Tibial nerve (tissue), 4 donors: ENCODE data around the gene C11orf58. TPM values are rescaled to one million over a fixed set of nuclear protein-coding genes. Genes with fewer than 3 reads are reported as not detected.

Experiments
- DNase-seq, 2 donors: peaks; one replicate each; pipeline ENCODE4 v3.0.0-alpha.2; 2019; ENCODE audit warnings: low spot score in 2 of 2
- H3K27ac ChIP-seq, 4 donors: fragments of 200-600 bp; sonication (generic) in 3 of 4; one replicate each; pipeline ENCODE4 v1.5.1; 2017 to 2019; ENCODE audit warnings: mild to moderate bottlenecking in 1 of 4
- H3K27me3 ChIP-seq, 2 donors: fragments of 200-600 bp; sonication (generic) in 1 of 2; one replicate each; pipeline versions ENCODE4 v1.5.1 to v1.6.0; 2017 to 2019
- H3K36me3 ChIP-seq, 3 donors: fragments of 200-600 bp; sonication (generic); one replicate each; pipeline ENCODE4 v1.5.1; 2018 to 2019
- H3K4me1 ChIP-seq, 4 donors: fragments of 200-600 bp; sonication (generic) in 3 of 4; one replicate each; pipeline ENCODE4 v1.5.1; 2017 to 2019
- H3K4me3 ChIP-seq, 4 donors: fragments of 200-600 bp; sonication (generic) in 3 of 4; one replicate each; pipeline ENCODE4 v1.5.1; 2017 to 2019; ENCODE audit warnings: mild to moderate bottlenecking in 1 of 4, moderate library complexity in 1 of 4
- H3K9me3 ChIP-seq, 4 donors: fragments of 200-600 bp; sonication (generic) in 3 of 4; one replicate each; pipeline ENCODE4 v1.5.1; 2017 to 2019
- EP300 ChIP-seq, 2 donors: sonication (generic); formaldehyde crosslinking; IDR thresholded peaks; one replicate each; pipeline ENCODE4 v1.6.1; 2017; ENCODE audit warnings: antibody characterized with exemption in 2 of 2, mild to moderate bottlenecking in 1 of 2
- POLR2A ChIP-seq, 2 donors: fragments of 450-650 bp; IDR thresholded peaks; one replicate each; pipeline ENCODE4 v1.6.1; 2017; ENCODE audit warnings: antibody characterized with exemption in 2 of 2, mild to moderate bottlenecking in 2 of 2, moderate library complexity in 2 of 2
- whole genome bisulfite sequencing, 2 donors: methylation state at CpG; one replicate each; pipeline ENCODE4 v1.1.5; 2018; 5-methylcytosine and 5-hydroxymethylcytosine counted together
- total RNA-seq, 4 donors: library from RNA; depleted of rRNA; stranded (reverse); fragments of >200 nt; gene quantifications; one replicate each; pipeline ENCODE4 v1.1.0, GENCODE V29; 2016
- TF ChIP-seq, protein P1 (sequence below), 5 experiments: fragments of 200-600 bp in 3 of 5; fragments of 450-650 bp in 2 of 5; sonication (generic) in 3 of 5; IDR thresholded peaks; one replicate each; pipeline ENCODE4 v1.5.1; 2016 to 2019; ENCODE audit warnings: antibody characterized with exemption in 5 of 5, mild to moderate bottlenecking in 3 of 5, moderate library complexity in 2 of 5

C11orf58 gene
- total RNA-seq, 4 donors from 2014 or later: 136 to 170 (median 144) TPM

DNA sequence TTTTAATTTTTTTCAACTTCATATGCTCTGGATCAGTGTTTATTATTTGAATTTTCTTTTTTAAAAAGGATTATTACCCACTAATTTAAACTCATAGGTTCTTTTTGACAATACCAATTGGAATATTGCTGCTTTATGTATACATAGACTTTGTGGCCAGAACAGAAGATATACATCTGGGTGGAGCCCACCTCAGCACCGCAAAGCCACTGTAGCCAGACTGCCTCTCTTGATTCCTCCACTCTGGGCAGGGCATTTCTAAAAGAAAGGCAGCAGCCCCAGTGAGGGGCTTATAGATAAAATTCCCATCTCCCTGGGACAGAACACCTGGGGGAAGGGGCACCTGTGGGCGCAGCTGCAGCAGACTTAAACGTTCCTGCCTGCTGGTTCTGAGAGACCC, 10.6 kb upstream of the C11orf58 start:
- Histone ChIP-seq H3K9me3 (no peaks in the 10 kb centered on the region), H3K36me3 (no peaks in the 10 kb centered on the region), H3K27me3 (no peaks in the 10 kb centered on the region), H3K27ac (no peak overlapping the region), H3K4me3 (no peak overlapping the region), H3K4me1 (no peaks in the 10 kb centered on the region)
- TF ChIP-seq POLR2A (IDR thresholded peaks at IDR 0.05): no peak
- TF ChIP-seq EP300 (IDR thresholded peaks at IDR 0.05): no peak
- TF ChIP-seq, protein P1, sequence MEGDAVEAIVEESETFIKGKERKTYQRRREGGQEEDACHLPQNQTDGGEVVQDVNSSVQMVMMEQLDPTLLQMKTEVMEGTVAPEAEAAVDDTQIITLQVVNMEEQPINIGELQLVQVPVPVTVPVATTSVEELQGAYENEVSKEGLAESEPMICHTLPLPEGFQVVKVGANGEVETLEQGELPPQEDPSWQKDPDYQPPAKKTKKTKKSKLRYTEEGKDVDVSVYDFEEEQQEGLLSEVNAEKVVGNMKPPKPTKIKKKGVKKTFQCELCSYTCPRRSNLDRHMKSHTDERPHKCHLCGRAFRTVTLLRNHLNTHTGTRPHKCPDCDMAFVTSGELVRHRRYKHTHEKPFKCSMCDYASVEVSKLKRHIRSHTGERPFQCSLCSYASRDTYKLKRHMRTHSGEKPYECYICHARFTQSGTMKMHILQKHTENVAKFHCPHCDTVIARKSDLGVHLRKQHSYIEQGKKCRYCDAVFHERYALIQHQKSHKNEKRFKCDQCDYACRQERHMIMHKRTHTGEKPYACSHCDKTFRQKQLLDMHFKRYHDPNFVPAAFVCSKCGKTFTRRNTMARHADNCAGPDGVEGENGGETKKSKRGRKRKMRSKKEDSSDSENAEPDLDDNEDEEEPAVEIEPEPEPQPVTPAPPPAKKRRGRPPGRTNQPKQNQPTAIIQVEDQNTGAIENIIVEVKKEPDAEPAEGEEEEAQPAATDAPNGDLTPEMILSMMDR (IDR thresholded peaks at IDR 0.05): no peak
- 88 to 95% methylated on average over 3 of the region's 3 CpGs for WGBS, 2 donors
- DNase-seq: no peak

DNA sequence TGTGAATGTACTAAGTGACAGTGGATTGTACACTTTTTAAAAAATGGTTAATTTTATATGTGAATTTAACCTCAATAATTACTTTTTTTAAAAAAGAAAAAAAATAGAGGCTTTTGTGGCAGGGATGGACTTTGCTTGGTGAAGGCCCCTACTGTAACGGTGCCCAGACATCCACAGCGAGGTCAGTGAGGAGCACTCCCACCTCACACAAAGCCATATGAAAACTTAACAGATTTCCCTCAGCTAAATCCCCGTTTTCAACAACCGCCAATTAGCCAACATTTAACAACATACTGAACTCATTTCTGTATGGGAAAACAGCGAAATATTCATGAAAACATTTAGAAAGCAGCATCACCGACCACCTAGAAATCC, 642 bp upstream of the C11orf58 start:
- Histone ChIP-seq H3K9me3 (no peaks in the 10 kb centered on the region), H3K36me3 (peaks cover 0 to 7% (median 0%) of the 10 kb centered on the region in 3 donors), H3K4me1 (peaks cover 0 to 40% (median 23%) of the 10 kb centered on the region in 4 donors), H3K4me3 (peak overlapping the region; percentile 68 to 86 (median 76)), H3K27ac (peak overlapping the region; percentile 79 to 96 (median 95)), H3K27me3 (no peaks in the 10 kb centered on the region)
- WGBS, 2 donors: 1% methylated on average over 6 of the region's 6 CpGs
- TF ChIP-seq POLR2A (IDR thresholded peaks at IDR 0.05) (no peak), EP300 (IDR thresholded peaks at IDR 0.05) (no peak)
- TF ChIP-seq, protein P1 (IDR thresholded peaks at IDR 0.05): no peak
- peak in 1 of 2 donors; percentile 23 for DNase-seq

DNA sequence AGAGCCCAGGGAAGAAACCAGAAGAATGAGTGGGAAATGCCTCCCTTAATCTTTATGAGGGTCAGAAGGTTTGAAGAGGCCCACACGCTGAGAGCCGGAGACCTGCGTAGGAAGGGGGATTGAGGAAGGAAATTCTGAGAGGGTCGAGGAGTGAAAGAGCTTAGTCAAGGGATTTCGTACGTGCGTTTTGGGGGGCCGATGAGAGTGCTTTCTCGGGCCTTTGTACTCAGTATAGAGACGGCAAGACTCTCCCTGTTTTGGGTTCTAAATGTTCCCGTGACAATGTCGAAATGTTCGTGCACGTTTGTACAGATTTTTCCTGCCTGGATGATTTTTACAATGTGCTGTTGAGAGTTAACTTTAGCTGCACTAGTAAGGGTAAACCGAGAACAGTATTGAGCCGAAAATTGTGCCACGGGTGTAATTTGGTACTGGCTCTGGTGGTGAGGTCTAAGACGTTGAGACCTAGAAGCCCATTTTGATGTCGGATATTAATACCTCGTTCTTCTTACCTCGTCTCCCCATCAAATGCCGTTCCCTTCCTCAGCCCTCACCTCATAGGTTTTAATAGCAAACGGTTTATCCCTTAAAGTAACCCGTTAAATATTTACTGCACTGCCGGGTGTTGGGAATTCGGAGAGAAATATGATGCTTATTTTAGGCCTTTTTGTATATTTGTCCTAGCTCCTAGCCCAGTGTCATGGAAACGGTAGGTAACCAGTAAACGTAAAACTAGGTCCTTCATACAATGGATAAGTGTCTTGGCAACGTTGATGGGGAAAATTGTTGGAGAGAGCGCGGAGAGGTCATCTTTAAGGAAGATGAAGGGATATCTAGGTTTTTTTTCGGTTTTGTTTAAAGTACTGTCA, 734 bp downstream of the C11orf58 start:
- H3K27ac ChIP-seq: peak overlapping the region; percentile 79 to 96 (median 95)
- H3K27me3 ChIP-seq: no peaks in the 10 kb centered on the region
- H3K4me1 ChIP-seq: peaks cover 0 to 53% (median 30%) of the 10 kb centered on the region in 4 donors
- H3K9me3 ChIP-seq: no peaks in the 10 kb centered on the region
- TF ChIP-seq POLR2A (IDR thresholded peaks at IDR 0.05): no peak
- TF ChIP-seq EP300 (IDR thresholded peaks at IDR 0.05): no peak
- TF ChIP-seq, protein P1 (IDR thresholded peaks at IDR 0.05): no peak
- peak overlapping the region; percentile 68 to 86 (median 76) for H3K4me3 ChIP-seq
- H3K36me3 ChIP-seq: peaks cover 0 to 7% (median 0%) of the 10 kb centered on the region in 3 donors
- 3% methylated on average over 32 of the region's 32 CpGs for WGBS, 2 donors
- DNase-seq: no peak

DNA sequence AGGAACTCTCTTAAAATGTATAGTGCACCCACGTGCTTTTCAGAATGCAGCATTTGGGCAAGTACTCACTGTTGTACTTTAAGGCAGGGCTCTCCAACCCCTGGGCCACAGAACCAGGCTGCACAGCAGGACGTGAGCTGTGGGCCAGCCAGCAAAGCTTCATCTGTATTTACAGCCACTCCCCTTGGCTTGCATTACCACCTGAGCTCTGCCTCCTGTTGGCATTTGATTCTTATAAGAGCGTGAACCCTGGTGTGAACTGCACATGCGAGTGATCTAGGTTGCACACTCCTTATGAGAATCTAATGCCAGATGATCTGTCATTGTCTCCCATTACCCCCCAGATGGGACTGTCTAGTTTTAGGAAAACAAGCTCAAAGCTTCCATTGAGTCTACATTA, 3.0 kb downstream of the C11orf58 start:
- Histone ChIP-seq H3K27ac (no peak overlapping the region), H3K4me3 (no peak overlapping the region), H3K27me3 (no peaks in the 10 kb centered on the region), H3K4me1 (peaks cover 0 to 75% (median 39%) of the 10 kb centered on the region in 4 donors), H3K36me3 (peaks cover 0 to 28% (median 0%) of the 10 kb centered on the region in 3 donors), H3K9me3 (no peaks in the 10 kb centered on the region)
- DNase-seq: no peak
- TF ChIP-seq, protein P1 (IDR thresholded peaks at IDR 0.05): no peak
- TF ChIP-seq EP300 (IDR thresholded peaks at IDR 0.05) (no peak), POLR2A (IDR thresholded peaks at IDR 0.05) (no peak)
- WGBS, 2 donors: 77% methylated on average over 4 of the region's 4 CpGs

DNA sequence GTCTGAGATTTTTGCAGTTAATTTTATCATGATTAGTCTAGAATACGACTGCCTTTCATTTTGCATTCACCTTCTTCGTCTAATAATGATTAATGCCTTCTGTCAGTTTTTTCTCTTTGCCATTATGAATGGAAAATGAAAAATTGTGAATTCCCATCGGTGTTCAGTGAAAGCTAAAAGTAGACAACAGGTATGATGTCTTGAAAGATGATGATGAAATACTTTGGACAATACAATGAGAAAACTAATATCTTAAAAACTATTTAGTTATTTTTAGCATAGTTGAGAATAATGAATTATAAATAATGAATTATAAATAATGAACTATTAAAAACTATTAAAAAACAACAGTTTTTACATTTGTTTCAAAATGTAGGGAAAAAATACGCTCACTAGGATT, 5.0 kb downstream of the C11orf58 start:
- no peak for DNase-seq
- Histone ChIP-seq H3K27ac (no peak overlapping the region), H3K27me3 (no peaks in the 10 kb centered on the region), H3K4me1 (peaks cover 0 to 75% (median 39%) of the 10 kb centered on the region in 4 donors), H3K9me3 (no peaks in the 10 kb centered on the region), H3K36me3 (peaks cover 0 to 48% (median 4%) of the 10 kb centered on the region in 3 donors), H3K4me3 (no peak overlapping the region)
- TF ChIP-seq, protein P1 (IDR thresholded peaks at IDR 0.05): no peak
- TF ChIP-seq EP300 (IDR thresholded peaks at IDR 0.05) (no peak), POLR2A (IDR thresholded peaks at IDR 0.05) (no peak)
- 80 to 88% methylated on average over 4 of the region's 4 CpGs for WGBS, 2 donors
